NCI-H2029 treated with DMSO at 0.1 percent for 48 hours (cell line): ENCODE data around the gene TBX2.
"Not testable (repeated sequence)": the region's sequence is repeated elsewhere in the genome, so short reads cannot be mapped to it uniquely, and the experiment has no call there.

Experiments
- DNase-seq: peaks from one replicate; lab custom pipeline; 2025; lab: John Stamatoyannopoulos, UW

Gene TBX2

GRCh38 chr17:61413661-61414126 is 14.1 kb downstream of the TBX2 start:
- no peak for DNase-seq

GRCh38 chr17:61414141-61414935 is 14.7 kb downstream of the TBX2 start:
- no peak for DNase-seq

- no peak for DNase-seq
These were observed 15.3 kb downstream of the TBX2 start for GRCh38 chr17:61414936-61415251.

GRCh38 chr17:61415374-61416210 is 15.9 kb downstream of the TBX2 start:
- no peak for DNase-seq

GRCh38 chr17:61416211-61416539 is 16.5 kb downstream of the TBX2 start:
- no peak for DNase-seq

- peak; percentile 38 for DNase-seq
These were observed 17.1 kb downstream of the TBX2 start for GRCh38 chr17:61416540-61417363.

- no peak for DNase-seq
These were observed 18.8 kb downstream of the TBX2 start for GRCh38 chr17:61418449-61418848.

- DNase-seq = no peak
These were observed 19.9 kb downstream of the TBX2 start for GRCh38 chr17:61419496-61420046.

- DNase-seq = no peak
These were observed 20.4 kb downstream of the TBX2 start for GRCh38 chr17:61420052-61420451.

GRCh38 chr17:61420745-61421398 is 21.2 kb downstream of the TBX2 start:
- DNase-seq = no peak

GRCh38 chr17:61421460-61421859 is 21.8 kb downstream of the TBX2 start:
- DNase-seq = no peak

- DNase-seq = no peak
These were observed 22.6 kb downstream of the TBX2 start for GRCh38 chr17:61422116-61422799.

GRCh38 chr17:61422869-61423268 is 23.2 kb downstream of the TBX2 start:
- no peak for DNase-seq

- DNase-seq = no peak
These were observed 24.5 kb downstream of the TBX2 start for GRCh38 chr17:61423967-61424649.

- DNase-seq = no peak
These were observed 26.2 kb downstream of the TBX2 start for GRCh38 chr17:61425682-61426481.

- DNase-seq = no peak
These were observed 27.1 kb downstream of the TBX2 start for GRCh38 chr17:61426482-61427304.

- DNase-seq = no peak
These were observed 27.9 kb downstream of the TBX2 start for GRCh38 chr17:61427567-61427966.

GRCh38 chr17:61429274-61429673 is 29.6 kb downstream of the TBX2 start:
- no peak for DNase-seq

- DNase-seq = not testable (repeated sequence)
These were observed 30.2 kb downstream of the TBX2 start for GRCh38 chr17:61429831-61430230.
